DND-41 (cell line): Measurements from ENCODE around the gene PHACTR4.

Experiments used
- ATAC-seq: fragments of 200-7000 bp; cut with Tn5 transposase; 3 replicates; pipeline ENCODE4 v1.9.1; 2021; ENCODE audit warnings: low read depth; ENCODE audit not compliant: insufficient read depth
- DNase-seq: peaks from one replicate; pipeline ENCODE4 v3.0.0-alpha.2; 2020
- H2AFZ ChIP-seq: 2 replicates; pipeline ENCODE4 v1.6.0; 2012; ENCODE audit warnings: low read depth, low read length
- H3K27ac ChIP-seq: 2 replicates; pipeline ENCODE4 v1.5.1; 2012; ENCODE audit warnings: low read length, inconsistent platforms
- H3K27me3 ChIP-seq: fragments of 200-600 bp; sonication (generic); 2 replicates; pipeline ENCODE4 v1.6.0; 2012; ENCODE audit warnings: low read length, mild to moderate bottlenecking, inconsistent platforms; ENCODE audit not compliant: insufficient read depth, poor library complexity
- H3K36me3 ChIP-seq: 2 replicates; pipeline ENCODE4 v1.5.1; 2012; ENCODE audit warnings: low read length, inconsistent platforms; ENCODE audit not compliant: insufficient read depth
- H3K4me1 ChIP-seq: 2 replicates; pipeline ENCODE4 v1.5.1; 2012; ENCODE audit warnings: mild to moderate bottlenecking, low read length; ENCODE audit not compliant: insufficient read depth
- H3K4me2 ChIP-seq: 2 replicates; pipeline ENCODE4 v1.6.0; 2012; ENCODE audit warnings: mild to moderate bottlenecking, moderate library complexity, low read length, inconsistent platforms; ENCODE audit not compliant: insufficient read depth
- H3K4me3 ChIP-seq, 2 experiments: fragments of 200-600 bp in 1 of 2; shearing (Covaris generic) in 1 of 2; 2 replicates each; pipeline ENCODE4 v1.5.1; 2012 to 2016; ENCODE audit warnings: inconsistent platforms in 2 of 2, low read length in 2 of 2, mild to moderate bottlenecking in 2 of 2, low read depth in 1 of 2, moderate library complexity in 1 of 2
- H3K79me2 ChIP-seq: 2 replicates; pipeline ENCODE4 v1.6.0; 2012; ENCODE audit warnings: low read length, inconsistent platforms; ENCODE audit not compliant: insufficient read depth
- H3K9ac ChIP-seq: 2 replicates; pipeline ENCODE4 v1.6.0; 2012; ENCODE audit warnings: low read depth, mild to moderate bottlenecking, inconsistent platforms, low read length, moderate library complexity
- H3K9me3 ChIP-seq: 2 replicates; pipeline ENCODE4 v1.5.1; 2012; ENCODE audit warnings: low read length, moderate library complexity, mild to moderate bottlenecking, inconsistent platforms; ENCODE audit not compliant: insufficient read depth, severe bottlenecking
- H4K20me1 ChIP-seq: 2 replicates; pipeline ENCODE4 v1.6.0; 2012; ENCODE audit warnings: low read length; ENCODE audit not compliant: insufficient read depth
- CTCF ChIP-seq: IDR thresholded peaks from 2 replicates; pipeline ENCODE4 v1.5.1; 2012; ENCODE audit warnings: borderline replicate concordance, low read length, moderate library complexity, mild to moderate bottlenecking; ENCODE audit not compliant: poor library complexity, severe bottlenecking; ENCODE audit errors: extremely low read depth
- EZH2 ChIP-seq: IDR thresholded peaks from 3 replicates; pipeline ENCODE4 v1.6.1; 2012; ENCODE audit warnings: borderline replicate concordance, low read depth, mild to moderate bottlenecking, moderate library complexity, low read length, inconsistent platforms; ENCODE audit not compliant: severe bottlenecking

PHACTR4 gene

GRCh38 chr1:28545246-28545628 lies 175.7 kb downstream of the PHACTR4 start:
- no peak overlapping the region for H3K4me2 ChIP-seq
- H2AFZ ChIP-seq = no peak overlapping the region
- H3K27me3 ChIP-seq = no peaks in the 10 kb centered on the region
- no peaks in the 10 kb centered on the region for H3K36me3 ChIP-seq
- H4K20me1 ChIP-seq = no peaks in the 10 kb centered on the region
- H3K4me3 ChIP-seq = no peak overlapping the region
- no peak overlapping the region for H3K9ac ChIP-seq
- H3K79me2 ChIP-seq = no peaks in the 10 kb centered on the region
- H3K27ac ChIP-seq = no peak overlapping the region
- no peaks in the 10 kb centered on the region for H3K4me1 ChIP-seq
- no peak for DNase-seq
- no peak for ATAC-seq
- TF ChIP-seq CTCF (no peak), EZH2 (no peak)
- no peaks in the 10 kb centered on the region for H3K9me3 ChIP-seq

GRCh38 chr1:28548318-28548717 lies 178.8 kb downstream of the PHACTR4 start:
- peaks cover 5% of the 10 kb centered on the region for H3K79me2 ChIP-seq
- no peaks in the 10 kb centered on the region for H4K20me1 ChIP-seq
- H3K9ac ChIP-seq = no peak overlapping the region
- H3K4me2 ChIP-seq = no peak overlapping the region
- no peaks in the 10 kb centered on the region for H3K27me3 ChIP-seq
- ATAC-seq (no peak), DNase-seq (no peak)
- no peak for TF ChIP-seq EZH2
- TF ChIP-seq CTCF = no peak
- H3K9me3 ChIP-seq = no peaks in the 10 kb centered on the region
- no peak overlapping the region for H3K27ac ChIP-seq
- no peaks in the 10 kb centered on the region for H3K36me3 ChIP-seq
- H3K4me1 ChIP-seq = peaks cover 13% of the 10 kb centered on the region
- H3K4me3 ChIP-seq = no peak overlapping the region
- H2AFZ ChIP-seq = no peak overlapping the region
